H1 (cell line): ENCODE data around the gene PDE3A. TPM values are rescaled to one million over a fixed set of nuclear protein-coding genes. Genes with fewer than 3 reads are reported as not detected.

Experiments
- CTCF ChIA-PET: fragments of 300-600 bp; sonication (Branson Sonifier 250); formaldehyde crosslinking; loops from one replicate; lab custom pipeline; 2021; ENCODE audit not compliant: partially characterized antibody; lab: Charles Lee
- POLR2A ChIA-PET: fragments of 300-600 bp; sonication (Branson Sonifier 250); formaldehyde crosslinking; loops from one replicate; lab custom pipeline; 2021; ENCODE audit warnings: inconsistent platforms; ENCODE audit not compliant: partially characterized antibody; lab: Charles Lee
- DNase-seq, 2 experiments: peaks; one replicate each; pipeline versions ENCODE4 v3.0.0 to v3.0.0-alpha.2; 2010 to 2022; ENCODE audit warnings: low spot score in 2 of 2, low read depth in 1 of 2, mixed read lengths in 1 of 2
- FAIRE-seq: peaks from 2 replicates; lab custom pipeline; 2011; peaks lifted over from hg19 to GRCh38; lab: Jason Lieb, UNC
- H2AFZ ChIP-seq: 2 replicates; pipeline ENCODE4 v1.8.1; 2012; ENCODE audit warnings: low read length, inconsistent platforms
- H2AK5ac ChIP-seq: 2 replicates; pipeline ENCODE4 v1.6.1; 2013; ENCODE audit warnings: low read depth, low read length
- H2BK120ac ChIP-seq: replicated peaks from 2 replicates; pipeline ENCODE3; 2013; ENCODE audit warnings: low read depth, low read length, inconsistent platforms
- H2BK12ac ChIP-seq: 2 replicates; pipeline ENCODE4 v1.6.1; 2013; ENCODE audit warnings: low read depth, low read length
- H2BK15ac ChIP-seq: 2 replicates; pipeline ENCODE4 v1.6.1; 2013; ENCODE audit warnings: low read length
- H2BK20ac ChIP-seq: 2 replicates; pipeline ENCODE4 v1.6.1; 2013; ENCODE audit warnings: low read length
- H2BK5ac ChIP-seq: 2 replicates; pipeline ENCODE4 v1.6.1; 2013; ENCODE audit warnings: low read depth, low read length
- H3K14ac ChIP-seq: 2 replicates; pipeline ENCODE4 v1.6.1; 2013; ENCODE audit warnings: inconsistent platforms; ENCODE audit not compliant: insufficient read length
- H3K18ac ChIP-seq: 2 replicates; pipeline ENCODE4 v1.6.1; 2013; ENCODE audit warnings: low read length; ENCODE audit errors: extremely low read depth
- H3K23ac ChIP-seq: 2 replicates; pipeline ENCODE4 v1.6.1; 2013; ENCODE audit warnings: inconsistent platforms; ENCODE audit not compliant: insufficient read length
- H3K23me2 ChIP-seq: 2 replicates; pipeline ENCODE4 v1.6.1; 2013; ENCODE audit warnings: low read depth, low read length
- H3K27ac ChIP-seq: 2 replicates; pipeline ENCODE4 v1.6.1; 2011; ENCODE audit warnings: low read depth, low read length, inconsistent platforms
- H3K27me3 ChIP-seq, 4 experiments: replicated peaks in 1 of 4; 1 replicate in 1 of 4; 2 replicates in 3 of 4; pipeline versions ENCODE4 v1.6.1 to v1.8.1; 2011 to 2013; ENCODE audit warnings: low read length in 3 of 4, mild to moderate bottlenecking in 3 of 4, inconsistent platforms in 2 of 4, mixed read lengths in 2 of 4, moderate library complexity in 1 of 4; ENCODE audit not compliant: control insufficient read depth in 3 of 4, insufficient read depth in 3 of 4; ENCODE audit errors: extremely low read depth in 1 of 4
- H3K36me3 ChIP-seq, 4 experiments: 2 replicates each; pipeline versions ENCODE4 v1.6.1 to v1.8.1; 2011 to 2013; ENCODE audit warnings: mild to moderate bottlenecking in 4 of 4, low read length in 3 of 4, moderate library complexity in 2 of 4, control low read depth in 1 of 4, inconsistent platforms in 1 of 4; ENCODE audit not compliant: insufficient read depth in 4 of 4, control insufficient read depth in 2 of 4
- H3K4ac ChIP-seq: replicated peaks from 2 replicates; pipeline ENCODE3; 2013; ENCODE audit warnings: low read length, low read depth, mixed read lengths, inconsistent platforms; ENCODE audit not compliant: insufficient read length
- H3K4me1 ChIP-seq, 4 experiments: replicated peaks in 1 of 4; 1 replicate in 1 of 4; 2 replicates in 3 of 4; pipeline versions ENCODE4 v1.6.1 to v1.8.1; 2011 to 2013; ENCODE audit warnings: low read length in 3 of 4, inconsistent platforms in 2 of 4, mixed read lengths in 1 of 4; ENCODE audit not compliant: insufficient read depth in 4 of 4, control insufficient read depth in 3 of 4
- H3K4me2 ChIP-seq, 2 experiments: 2 replicates each; pipeline versions ENCODE4 v1.6.1 to v1.8.1; 2011 to 2013; ENCODE audit warnings: low read depth in 2 of 2, low read length in 2 of 2, control low read depth in 1 of 2, inconsistent platforms in 1 of 2, mild to moderate bottlenecking in 1 of 2; ENCODE audit not compliant: insufficient read depth in 1 of 2
- H3K4me3 ChIP-seq, 4 experiments: fragments of 200-600, 300-600 bp in 1 of 4; sonication (generic), shearing (Covaris generic), sonication (Bioruptor Twin) in 1 of 4; 2 replicates each; pipeline versions ENCODE4 v1.5.1 to v1.8.1; 2011 to 2016; ENCODE audit warnings: low read length in 4 of 4, low read depth in 3 of 4, control low read depth in 2 of 4, inconsistent platforms in 2 of 4, mild to moderate bottlenecking in 2 of 4, mixed read lengths in 1 of 4, moderate library complexity in 1 of 4; ENCODE audit not compliant: insufficient read depth in 2 of 4; ENCODE audit errors: extremely low read depth in 1 of 4
- H3K56ac ChIP-seq: replicated peaks from 2 replicates; pipeline ENCODE3; 2013; ENCODE audit warnings: low read depth, mild to moderate bottlenecking, mixed read lengths, low read length, inconsistent platforms; ENCODE audit not compliant: insufficient read length
- H3K79me1 ChIP-seq: 2 replicates; pipeline ENCODE4 v1.6.1; 2013; ENCODE audit warnings: low read depth, low read length, control low read depth
- H3K79me2 ChIP-seq, 2 experiments: 2 replicates each; pipeline versions ENCODE4 v1.6.1 to v1.8.1; 2012 to 2013; ENCODE audit warnings: low read length in 2 of 2, mild to moderate bottlenecking in 2 of 2, inconsistent platforms in 1 of 2; ENCODE audit not compliant: insufficient read depth in 2 of 2, control insufficient read depth in 1 of 2
- H3K9ac ChIP-seq, 4 experiments: replicated peaks in 1 of 4; 1 replicate in 1 of 4; 2 replicates in 3 of 4; pipeline versions ENCODE4 v1.6.1 to v1.8.1; 2011 to 2013; ENCODE audit warnings: low read depth in 3 of 4, low read length in 3 of 4, control low read depth in 2 of 4, mild to moderate bottlenecking in 2 of 4, moderate library complexity in 2 of 4, inconsistent platforms in 1 of 4; ENCODE audit errors: extremely low read depth in 1 of 4
- H3K9me3 ChIP-seq, 2 experiments: 2 replicates each; pipeline versions ENCODE4 v1.6.1 to v1.8.1; 2012 to 2013; ENCODE audit warnings: mild to moderate bottlenecking in 2 of 2, moderate library complexity in 2 of 2, control low read depth in 1 of 2, inconsistent platforms in 1 of 2, low read depth in 1 of 2, low read length in 1 of 2, mixed read lengths in 1 of 2; ENCODE audit not compliant: insufficient read depth in 2 of 2
- H4K20me1 ChIP-seq, 2 experiments: replicated peaks in 1 of 2; 2 replicates each; pipeline versions ENCODE3 to v1.8.1; 2011 to 2013; ENCODE audit warnings: inconsistent platforms in 2 of 2, low read length in 2 of 2, mild to moderate bottlenecking in 1 of 2; ENCODE audit not compliant: insufficient read depth in 2 of 2, control insufficient read depth in 1 of 2
- H4K5ac ChIP-seq: 2 replicates; pipeline ENCODE4 v1.6.1; 2013; ENCODE audit warnings: low read length, low read depth, mixed read lengths, inconsistent platforms; ENCODE audit not compliant: insufficient read length
- H4K8ac ChIP-seq: 2 replicates; pipeline ENCODE4 v1.8.0; 2013; ENCODE audit warnings: mild to moderate bottlenecking, moderate library complexity, low read length, inconsistent platforms; ENCODE audit not compliant: insufficient read depth; ENCODE audit errors: extremely low read depth
- H4K91ac ChIP-seq: replicated peaks from 2 replicates; pipeline ENCODE3; 2013; ENCODE audit warnings: low read length, mixed read lengths, inconsistent platforms; ENCODE audit not compliant: insufficient read length
- ATF3 ChIP-seq: IDR thresholded peaks from 2 replicates; pipeline ENCODE4 v1.6.1; 2011; ENCODE audit warnings: low read depth, mild to moderate bottlenecking, low read length; ENCODE audit not compliant: insufficient read depth
- CEBPB ChIP-seq: IDR thresholded peaks from 2 replicates; pipeline ENCODE4 v1.6.1; 2012; ENCODE audit warnings: low read depth, low read length
- CHD1 ChIP-seq: IDR thresholded peaks from 2 replicates; pipeline ENCODE4 v1.6.1; 2012; ENCODE audit warnings: low read depth, low read length, improper control_type of control experiment
- CREB1 ChIP-seq: IDR thresholded peaks from 2 replicates; pipeline ENCODE4 v1.6.1; 2012; ENCODE audit warnings: inconsistent platforms
- EP300 ChIP-seq, 2 experiments: IDR thresholded peaks; 1 replicate in 1 of 2; 2 replicates in 1 of 2; pipeline ENCODE4 v1.6.1; 2011 to 2012; ENCODE audit warnings: low read depth in 2 of 2, low read length in 2 of 2, mild to moderate bottlenecking in 2 of 2, borderline replicate concordance in 1 of 2, inconsistent platforms in 1 of 2, moderate library complexity in 1 of 2
- EZH2 ChIP-seq: fragments of 200-600 bp; sonication (generic); IDR thresholded peaks from 2 replicates; pipeline ENCODE4 v1.7.1; 2012; ENCODE audit warnings: low read depth, mild to moderate bottlenecking, moderate library complexity, low read length, inconsistent platforms; ENCODE audit not compliant: severe bottlenecking
- FOSL1 ChIP-seq: IDR thresholded peaks from 2 replicates; pipeline ENCODE4 v1.6.1; 2011; ENCODE audit warnings: mild to moderate bottlenecking, low read depth, low read length, moderate library complexity; ENCODE audit not compliant: insufficient read depth
- JUN ChIP-seq: IDR thresholded peaks from 2 replicates; pipeline ENCODE4 v1.6.1; 2011; ENCODE audit warnings: low read depth, mild to moderate bottlenecking, improper control_type of control experiment, low read length
- KDM5A ChIP-seq: fragments of 200-600 bp; IDR thresholded peaks from 2 replicates; pipeline ENCODE4 v1.7.1; 2012; ENCODE audit warnings: mild to moderate bottlenecking, low read length, inconsistent platforms, mixed read lengths
- MAFK ChIP-seq: IDR thresholded peaks from 2 replicates; pipeline ENCODE4 v1.6.1; 2012; ENCODE audit warnings: low read depth, mild to moderate bottlenecking, improper control_type of control experiment, low read length
- RAD21 ChIP-seq, 2 experiments: IDR thresholded peaks in 1 of 2; conservative IDR thresholded peaks in 1 of 2; 2 replicates each; pipeline ENCODE4 v1.6.1; 2011; ENCODE audit warnings: low read depth in 2 of 2, low read length in 2 of 2, improper control_type of control experiment in 1 of 2, inconsistent platforms in 1 of 2, mild to moderate bottlenecking in 1 of 2, moderate library complexity in 1 of 2
- RFX5 ChIP-seq: IDR thresholded peaks from 2 replicates; pipeline ENCODE4 v1.6.1; 2011; ENCODE audit warnings: low read depth, low read length, improper control_type of control experiment, borderline replicate concordance
- TBP ChIP-seq: IDR thresholded peaks from 2 replicates; pipeline ENCODE4 v1.6.1; 2011; ENCODE audit warnings: low read depth, low read length, improper control_type of control experiment
- TCF12 ChIP-seq: IDR thresholded peaks from 2 replicates; pipeline ENCODE4 v1.6.1; 2011; ENCODE audit warnings: low read depth, mild to moderate bottlenecking, low read length
- WGBS, 2 experiments: shearing (Covaris generic) in 1 of 2; methylation state at CpG; one replicate each; pipeline versions ENCODE4 v1.1.6 to v1.1.7; 2013 to 2015; ENCODE audit warnings: low lambda C conversion rate in 2 of 2, mixed read lengths in 2 of 2, inconsistent platforms in 1 of 2, low coverage in 1 of 2, missing lambda C conversion rate in 1 of 2; ENCODE audit not compliant: insufficient replicate concordance in 2 of 2, insufficient coverage in 1 of 2, insufficient read length in 1 of 2; ENCODE audit errors: extremely low coverage in 1 of 2, missing lambda C conversion rate in 1 of 2; 5-methylcytosine and 5-hydroxymethylcytosine counted together
- polyA plus RNA-seq, 7 experiments: library from polyadenylated mRNA; depleted of rRNA in 3 of 7; stranded (reverse) in 5 of 7; unstranded in 2 of 7; fragments of >200 nt in 5 of 7; fragments of 200-250 nt in 2 of 7; gene quantifications; 1 replicate in 5 of 7; 2 replicates in 1 of 7; 4 replicates in 1 of 7; pipeline versions ENCODE4 v1.2.1 to v1.2.3, GENCODE V29; 2011 to 2013; ENCODE audit warnings: missing spikeins in 2 of 7, mixed read lengths in 2 of 7
- total RNA-seq: library from RNA; stranded (reverse); fragmentation: NEBNext Ultra II Directional; extraction: Animal tissue kit (Norgen Biotek cat#: 25700); gene quantifications from 2 replicates; pipeline ENCODE4 v1.2.1, GENCODE V29; 2021

PDE3A gene
- total and polyA plus RNA-seq, 2 of the 8 experiments (the other 6 are each of a cell fraction or from before 2014, with no cell fraction given) = 1.4 to 3.4 TPM

DNA sequence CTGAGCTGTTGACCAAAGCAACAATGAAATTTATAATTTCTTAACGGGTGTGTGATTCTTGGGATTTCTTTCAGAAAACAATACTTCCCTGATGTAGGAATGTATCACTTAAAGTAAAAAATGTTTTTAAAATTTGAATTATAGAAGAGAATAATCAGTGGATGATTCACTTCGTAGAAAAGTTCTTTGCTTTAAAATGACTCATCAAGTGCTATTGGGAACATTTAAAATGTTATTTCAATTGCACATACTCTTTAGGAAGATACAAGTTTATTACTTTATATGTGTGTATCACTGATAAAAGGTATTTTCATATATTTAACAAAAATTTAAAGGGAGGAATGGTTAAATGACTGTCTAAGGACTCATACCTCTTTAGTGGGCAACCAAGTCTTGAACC lies 155.3 kb downstream of the PDE3A start:
- Histone ChIP-seq H2BK15ac (no peak overlapping the region), H3K14ac (no peak overlapping the region), H3K79me2 (no peaks in the 10 kb centered on the region), H3K4ac (no peak overlapping the region), H3K23ac (no peak overlapping the region), H3K18ac (no peak overlapping the region), H3K56ac (no peak overlapping the region), H3K27ac (no peak overlapping the region), H4K5ac (no peak overlapping the region), H4K20me1 (no peaks in the 10 kb centered on the region), H2BK12ac (no peak overlapping the region), H3K79me1 (no peaks in the 10 kb centered on the region), H3K4me3 (no peak overlapping the region), H2BK5ac (no peak overlapping the region), H3K9me3 (no peaks in the 10 kb centered on the region), H3K4me2 (no peak overlapping the region), H2BK20ac (no peak overlapping the region), H4K8ac (no peak overlapping the region), H2AK5ac (no peak overlapping the region), H3K4me1 (no peaks in the 10 kb centered on the region), H3K27me3 (no peaks in the 10 kb centered on the region), H4K91ac (no peak overlapping the region), H2AFZ (no peak overlapping the region; the same call in 1 of the 2 replicates), H2BK120ac (no peak overlapping the region), H3K23me2 (no peaks in the 10 kb centered on the region), H3K9ac (no peak overlapping the region), H3K36me3 (no peaks in the 10 kb centered on the region)
- ChIA-PET CTCF (interaction anchor here (1.1 kb wide), 1 partner anchor 61 kb away, joined by 3 read pairs; no protein-coding TSS in a partner anchor), POLR2A (interaction anchor here (0.6 kb wide), 1 partner anchor 17 kb away, joined by 3 read pairs; no protein-coding TSS in a partner anchor)
- WGBS, 2 experiments = 87% methylated on average over 2 of the region's 2 CpGs; no CpG with 5 or more reads in 1 of the 2 experiments
- DNase-seq (no peak), FAIRE-seq (no peak)
- no peak for TF ChIP-seq CEBPB
- TF ChIP-seq EP300 (IDR thresholded peaks at IDR 0.05; ENCODE audit: borderline replicate concordance in 1 of 2, low read depth in 2 of 2, low read length in 2 of 2) = no peak
- no peak for TF ChIP-seq ATF3
- no peak for TF ChIP-seq FOSL1
- TF ChIP-seq CHD1 = no peak
- TF ChIP-seq TCF12 = no peak
- no peak for TF ChIP-seq TBP
- no peak for TF ChIP-seq KDM5A
- TF ChIP-seq EZH2 = no peak
- TF ChIP-seq CREB1 = no peak
- TF ChIP-seq RFX5 = no peak
- no peak for TF ChIP-seq JUN
- no peak for TF ChIP-seq RAD21 (IDR thresholded peaks at IDR 0.05 in 1 of 2, conservative IDR thresholded peaks at IDR 0.05 in 1 of 2; ENCODE audit: low read depth in 2 of 2, low read length in 2 of 2)
- no peak for TF ChIP-seq MAFK
